ENCODE data around the gene NCOA5. TPM values are rescaled to one million over a fixed set of nuclear protein-coding genes. Genes with fewer than 3 reads are reported as not detected.

NCOA5 gene
- total RNA-seq, 1 experiment from 2014 or later: 17.4 TPM

DNA sequence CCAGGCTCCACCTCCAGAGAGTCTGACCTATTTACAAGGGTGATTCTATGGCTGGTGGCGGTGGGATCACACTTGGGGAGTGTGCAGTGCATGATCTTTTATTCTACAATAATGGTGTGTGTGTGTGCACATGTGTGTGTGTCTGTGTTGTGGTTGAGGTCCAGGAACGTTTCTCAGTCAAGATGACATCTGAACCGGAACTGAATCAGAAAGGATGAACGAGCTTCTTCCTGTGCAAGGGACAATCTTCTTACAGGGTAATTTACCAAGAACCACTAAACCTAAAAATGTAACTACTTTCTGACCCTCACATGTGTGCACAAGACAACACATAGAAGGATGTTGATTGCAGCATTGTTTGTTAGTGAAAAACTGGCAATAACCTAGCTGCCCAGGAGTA lies 72.5 kb downstream of the NCOA5 start:
- DNase-seq (ENCODE audit: low spot score): no peak

DNA sequence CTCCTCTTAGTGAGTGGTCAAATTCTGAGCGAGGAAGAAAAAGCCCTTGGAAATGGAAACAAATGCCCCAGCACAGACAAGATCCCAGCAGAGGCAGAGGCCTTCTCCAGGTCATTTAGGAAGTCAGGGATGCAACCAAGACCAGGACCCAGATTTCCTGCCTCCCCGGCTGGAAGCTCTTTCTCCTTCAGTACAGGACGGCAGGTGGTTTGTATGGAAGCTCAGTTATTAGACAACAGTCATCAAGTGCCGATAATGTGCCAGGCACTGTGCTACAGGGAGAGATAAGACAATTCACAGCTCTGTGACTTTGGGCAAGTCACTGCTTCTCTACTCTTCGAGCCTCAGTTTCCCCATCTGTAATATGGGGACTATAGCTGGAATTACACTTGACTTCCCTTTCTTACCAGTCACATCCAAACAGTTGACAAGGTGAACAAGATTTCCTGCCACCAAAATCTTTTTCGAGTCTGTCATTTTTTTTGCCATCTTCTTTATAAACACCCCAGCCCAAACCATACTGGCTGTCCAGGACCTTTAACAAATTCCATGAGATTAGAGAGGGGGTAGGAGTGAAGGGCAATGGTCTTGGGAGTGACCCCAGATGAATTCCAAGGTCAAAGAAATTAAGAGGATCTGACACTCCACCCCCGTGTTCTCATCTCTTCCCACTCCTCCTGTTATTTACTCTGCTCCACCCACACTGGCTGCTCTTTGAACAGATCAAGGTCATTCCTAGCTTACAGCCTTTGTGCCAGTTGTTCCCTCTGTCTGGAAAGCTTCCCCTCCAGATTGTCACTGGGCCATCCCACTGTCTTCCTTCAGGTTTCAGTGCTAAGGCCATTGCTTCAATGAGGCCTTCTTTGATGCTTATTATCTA lies 75.0 kb downstream of the NCOA5 start:
- DNase-seq (ENCODE audit: low spot score): no peak

DNA sequence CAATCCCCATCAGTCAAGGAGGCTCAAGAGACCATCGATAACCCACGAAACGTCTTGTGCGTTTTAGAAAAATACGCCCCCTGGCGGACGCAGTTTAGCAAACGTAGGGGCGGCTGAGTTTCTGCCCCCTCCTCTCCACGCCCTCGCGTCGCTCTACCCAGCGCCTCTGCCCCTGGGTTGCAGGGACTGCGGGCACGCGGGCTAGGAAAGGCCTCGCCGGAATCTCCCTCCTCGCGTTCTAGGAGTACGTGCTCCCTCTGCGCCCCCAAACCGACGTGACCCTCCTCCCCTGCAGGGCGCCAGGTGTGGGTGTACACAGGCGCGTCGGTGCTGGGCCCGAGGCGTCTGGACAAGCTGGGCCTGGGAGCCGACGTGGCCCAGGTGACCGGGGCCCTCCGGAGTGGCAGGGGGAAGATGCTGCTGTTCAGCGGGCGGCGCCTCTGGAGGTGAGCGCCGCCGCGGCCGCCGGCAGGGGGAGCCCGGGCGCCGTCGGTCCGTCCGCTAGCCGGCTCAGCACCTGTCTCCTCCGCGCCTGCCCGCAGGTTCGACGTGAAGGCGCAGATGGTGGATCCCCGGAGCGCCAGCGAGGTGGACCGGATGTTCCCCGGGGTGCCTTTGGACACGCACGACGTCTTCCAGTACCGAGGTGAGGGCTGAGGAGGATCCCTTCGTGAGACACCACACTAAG lies 75.8 kb downstream of the NCOA5 start:
- DNase-seq (ENCODE audit: low spot score): no peak

DNA sequence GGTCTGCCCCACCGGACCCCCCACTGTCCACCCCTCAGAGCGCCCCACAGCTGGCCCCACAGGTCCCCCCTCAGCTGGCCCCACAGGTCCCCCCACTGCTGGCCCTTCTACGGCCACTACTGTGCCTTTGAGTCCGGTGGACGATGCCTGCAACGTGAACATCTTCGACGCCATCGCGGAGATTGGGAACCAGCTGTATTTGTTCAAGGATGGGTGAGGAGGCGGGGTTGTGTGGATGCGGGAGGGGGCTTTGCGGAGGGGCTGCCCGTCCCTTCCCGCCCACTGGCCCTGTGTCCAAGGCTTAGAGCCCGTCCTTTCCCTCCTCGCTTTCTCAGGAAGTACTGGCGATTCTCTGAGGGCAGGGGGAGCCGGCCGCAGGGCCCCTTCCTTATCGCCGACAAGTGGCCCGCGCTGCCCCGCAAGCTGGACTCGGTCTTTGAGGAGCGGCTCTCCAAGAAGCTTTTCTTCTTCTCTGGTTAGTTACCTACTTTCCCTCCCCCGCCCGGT lies 76.4 kb downstream of the NCOA5 start:
- no peak for DNase-seq (ENCODE audit: low spot score)

DNA sequence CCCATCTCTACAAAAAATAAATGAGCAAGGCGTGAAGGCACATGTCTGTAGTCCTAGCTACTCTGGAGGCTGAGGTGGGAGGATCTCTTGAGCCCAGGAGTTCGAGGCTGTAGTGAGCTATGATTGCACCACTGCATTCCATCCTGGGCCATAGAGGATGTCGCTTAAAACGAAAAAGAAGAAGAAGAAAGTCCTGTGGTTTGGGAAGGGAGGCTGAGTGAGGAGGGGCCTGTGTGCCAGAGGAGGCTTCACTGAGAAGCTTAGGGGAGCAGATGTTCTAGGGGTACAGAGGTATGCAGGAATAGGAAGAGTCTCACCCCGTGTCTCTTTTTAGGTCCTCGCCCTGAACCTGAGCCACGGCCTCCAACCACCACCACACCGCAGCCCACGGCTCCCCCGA lies 76.8 kb downstream of the NCOA5 start:
- DNase-seq (ENCODE audit: low spot score): no peak

DNA sequence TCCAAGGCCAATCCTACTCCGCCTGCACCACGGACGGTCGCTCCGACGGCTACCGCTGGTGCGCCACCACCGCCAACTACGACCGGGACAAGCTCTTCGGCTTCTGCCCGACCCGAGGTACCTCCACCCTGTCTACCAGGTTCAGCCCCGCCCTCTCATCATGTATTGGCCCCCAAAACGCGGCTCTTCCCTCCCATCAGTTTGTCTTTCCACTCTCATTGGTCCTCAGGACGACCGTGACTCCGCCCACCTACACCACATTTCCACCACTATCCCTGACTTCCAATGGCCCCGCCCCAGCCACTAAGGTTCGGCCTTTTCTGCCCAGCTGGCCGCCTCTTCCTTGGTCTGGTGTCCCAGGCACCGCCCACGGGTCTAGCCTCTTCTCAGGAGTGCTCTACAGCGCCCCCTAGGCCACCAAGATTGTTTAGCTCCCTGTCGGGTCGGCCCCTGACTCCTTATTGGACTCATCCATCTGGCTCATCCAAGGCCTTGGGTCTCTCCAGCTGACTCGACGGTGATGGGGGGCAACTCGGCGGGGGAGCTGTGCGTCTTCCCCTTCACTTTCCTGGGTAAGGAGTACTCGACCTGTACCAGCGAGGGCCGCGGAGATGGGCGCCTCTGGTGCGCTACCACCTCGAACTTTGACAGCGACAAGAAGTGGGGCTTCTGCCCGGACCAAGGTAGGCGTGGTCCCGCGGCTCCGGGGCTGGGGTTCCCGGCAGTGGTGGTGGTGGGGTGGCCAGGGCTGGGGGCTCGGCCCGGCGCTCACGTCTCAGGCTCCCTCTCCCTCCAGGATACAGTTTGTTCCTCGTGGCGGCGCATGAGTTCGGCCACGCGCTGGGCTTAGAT lies 77.9 kb downstream of the NCOA5 start:
- no peak for DNase-seq (ENCODE audit: low spot score)

Other genes with a start within 250 kb of the NCOA5 start
- 43.1 and 47.4 TPM in 2 replicates for gene ACOT8, start 232.6 kb downstream of the NCOA5 start, total RNA-seq (2014; rRNA removed; shearing (Covaris generic))
- gene ZSWIM3, start 232.3 kb downstream of the NCOA5 start, total RNA-seq (2014; rRNA removed; shearing (Covaris generic)): 3.5 and 4.6 TPM in 2 replicates
- gene ZSWIM1, start 208.7 kb downstream of the NCOA5 start, total RNA-seq (2014; rRNA removed; shearing (Covaris generic)): 7.2 and 10.2 TPM in 2 replicates
- gene SPATA25, start 202.3 kb downstream of the NCOA5 start, total RNA-seq (2014; rRNA removed; shearing (Covaris generic)): 0.12 and 1.0 TPM in 2 replicates
- 0.99 and 1.8 TPM in 2 replicates for gene NEURL2, start 198.8 kb downstream of the NCOA5 start, total RNA-seq (2014; rRNA removed; shearing (Covaris generic))
- 102 and 150 TPM in 2 replicates for gene CTSA, start 198.6 kb downstream of the NCOA5 start, total RNA-seq (2014; rRNA removed; shearing (Covaris generic))
- gene PLTP, start 177.8 kb downstream of the NCOA5 start, total RNA-seq (2014; rRNA removed; shearing (Covaris generic)): 1.1 and 2.2 TPM in 2 replicates
- 5.2 and 7.7 TPM in 2 replicates for gene PCIF1, start 155.3 kb downstream of the NCOA5 start, total RNA-seq (2014; rRNA removed; shearing (Covaris generic))
- gene ZNF335, start 117.8 kb downstream of the NCOA5 start, total RNA-seq (2014; rRNA removed; shearing (Covaris generic)): 4.3 and 7.1 TPM in 2 replicates
- gene MMP9, start 81.1 kb downstream of the NCOA5 start, total RNA-seq (2014; rRNA removed; shearing (Covaris generic)): not detected in 2 replicates
- gene SLC12A5, start 60.7 kb downstream of the NCOA5 start, total RNA-seq (2014; rRNA removed; shearing (Covaris generic)): 0.21 and 4.3 TPM in 2 replicates
- gene CD40, start 28.4 kb upstream of the NCOA5 start, total RNA-seq (2014; rRNA removed; shearing (Covaris generic)): 6.2 and 13.7 TPM in 2 replicates
- gene CDH22, start 218.5 kb upstream of the NCOA5 start, total RNA-seq (2014; rRNA removed; shearing (Covaris generic)): not detected in 2 replicates